ENCODE results near the gene MMP14.

GRCh38 chr14:22796087-22796707 lies 40.2 kb upstream of the MMP14 start:
- TF ChIP-seq CTCF (IDR thresholded peaks at IDR 0.05; ENCODE audit: poor library complexity) (no peak), EZH2phosphoT487 (IDR thresholded peaks at IDR 0.05; ENCODE audit: low read depth, severe bottlenecking, unreplicated experiment) (no peak), EZH2 (IDR thresholded peaks at IDR 0.05; ENCODE audit: borderline replicate concordance) (no peak)

Data from hepatocyte (in vitro differentiated cells).